ENCODE results near the gene RASSF7. TPM values are rescaled to one million over a fixed set of nuclear protein-coding genes. Genes with fewer than 3 reads are reported as not detected.

The RASSF7 gene
- total RNA-seq, 2 experiments from 2014 or later, result 15.1 to 18.0 TPM

- H3K9me2 ChIP-seq (ENCODE audit: insufficient read depth, low read length), result no peaks in the 10 kb centered on the region
- H3K4me1 ChIP-seq (ENCODE audit: insufficient read depth, low read length, poor library complexity, severe bottlenecking), result no peaks in the 10 kb centered on the region
- H3K4me2 ChIP-seq (ENCODE audit: low read length), result no peak overlapping the region
- no TSS peak for BruUV-seq (replicated peaks)
- no peaks in the 10 kb centered on the region for H3K79me2 ChIP-seq (ENCODE audit: insufficient read depth, low read depth, low read length)
- no peak for TF ChIP-seq CTCF (conservative IDR thresholded peaks at IDR 0.05; ENCODE audit: low read length)
- no peak for TF ChIP-seq EZH2phosphoT487 (IDR thresholded peaks at IDR 0.05; ENCODE audit: borderline replicate concordance, low read depth, low read length)
- POLR2A ChIA-PET, result no interaction called here
- CTCF ChIA-PET (ENCODE audit: unreplicated experiment), result interaction anchor here (0.5 kb wide), 1 partner anchor 456 kb away, joined by 11 read pairs; no protein-coding TSS in a partner anchor
- peaks cover 83% of the 10 kb centered on the region for H3K36me3 ChIP-seq (ENCODE audit: insufficient read depth, low read length)
- H3K27ac ChIP-seq (ENCODE audit: low read depth, low read length, poor library complexity, severe bottlenecking), result no peak overlapping the region
- H3K9me3 ChIP-seq (ENCODE audit: low read length), result no peaks in the 10 kb centered on the region
- H2AFZ ChIP-seq (ENCODE audit: low read length), result no peak overlapping the region
- intact Hi-C loops (cut with micrococcal nuclease; ENCODE audit: unreplicated experiment), result no loop called here
- H3K4me3 ChIP-seq (ENCODE audit: low read depth, low read length, poor library complexity, severe bottlenecking), result no peak overlapping the region
- no peaks in the 10 kb centered on the region for H4K20me1 ChIP-seq (ENCODE audit: insufficient read depth, low read length)
- no peak for DNase-seq (ENCODE audit: low spot score)
Observed at GRCh38 chr11:587978-588380, 27.2 kb downstream of the RASSF7 start.

- Histone ChIP-seq H3K27ac (ENCODE audit: low read depth, low read length, poor library complexity, severe bottlenecking) (no peak overlapping the region), H3K79me2 (ENCODE audit: insufficient read depth, low read depth, low read length) (no peaks in the 10 kb centered on the region), H3K4me2 (ENCODE audit: low read length) (no peak overlapping the region), H3K4me1 (ENCODE audit: insufficient read depth, low read length, poor library complexity, severe bottlenecking) (no peaks in the 10 kb centered on the region), H2AFZ (ENCODE audit: low read length) (no peak overlapping the region), H3K9me2 (ENCODE audit: insufficient read depth, low read length) (no peaks in the 10 kb centered on the region), H4K20me1 (ENCODE audit: insufficient read depth, low read length) (no peaks in the 10 kb centered on the region), H3K4me3 (ENCODE audit: low read depth, low read length, poor library complexity, severe bottlenecking) (no peak overlapping the region), H3K36me3 (ENCODE audit: insufficient read depth, low read length) (peaks cover 84% of the 10 kb centered on the region), H3K9me3 (ENCODE audit: low read length) (no peaks in the 10 kb centered on the region)
- no TSS peak for BruUV-seq (replicated peaks)
- CTCF ChIA-PET (ENCODE audit: unreplicated experiment), result no interaction called here
- TF ChIP-seq EZH2phosphoT487 (IDR thresholded peaks at IDR 0.05; ENCODE audit: borderline replicate concordance, low read depth, low read length) (no peak), CTCF (conservative IDR thresholded peaks at IDR 0.05; ENCODE audit: low read length) (no peak)
- DNase-seq (ENCODE audit: low spot score), result no peak
- POLR2A ChIA-PET, result no interaction called here
- intact Hi-C loops (cut with micrococcal nuclease; ENCODE audit: unreplicated experiment), result no loop called here
Observed at GRCh38 chr11:589798-590197, 29.0 kb downstream of the RASSF7 start.

DNA sequence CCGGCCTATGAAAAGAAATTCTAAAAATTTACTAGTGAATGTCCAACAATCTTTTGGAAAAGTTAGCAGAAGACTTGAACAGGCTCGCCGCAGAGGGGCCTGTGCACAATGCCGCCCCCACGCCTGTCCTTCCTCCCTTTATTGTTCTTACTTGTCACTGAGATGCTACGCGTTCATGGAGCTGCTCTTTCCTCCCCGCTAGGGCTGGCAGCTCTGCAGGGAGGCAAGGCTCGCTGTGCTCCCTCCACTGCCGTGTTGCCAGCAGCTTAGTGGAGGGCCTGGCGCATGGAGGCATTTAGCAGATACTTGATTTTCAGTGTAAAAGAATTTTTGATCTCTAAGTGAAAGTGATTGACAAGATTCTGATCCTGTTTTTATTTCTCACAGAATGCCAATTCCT lies 30.2 kb downstream of the RASSF7 start:
- TF ChIP-seq EZH2phosphoT487 (IDR thresholded peaks at IDR 0.05; ENCODE audit: borderline replicate concordance, low read depth, low read length) (no peak), CTCF (conservative IDR thresholded peaks at IDR 0.05; ENCODE audit: low read length) (no peak)
- Histone ChIP-seq H2AFZ (ENCODE audit: low read length) (no peak overlapping the region), H3K9me3 (ENCODE audit: low read length) (no peaks in the 10 kb centered on the region), H3K4me2 (ENCODE audit: low read length) (no peak overlapping the region), H3K4me3 (ENCODE audit: low read depth, low read length, poor library complexity, severe bottlenecking) (no peak overlapping the region), H3K27ac (ENCODE audit: low read depth, low read length, poor library complexity, severe bottlenecking) (no peak overlapping the region), H3K79me2 (ENCODE audit: insufficient read depth, low read depth, low read length) (no peaks in the 10 kb centered on the region), H4K20me1 (ENCODE audit: insufficient read depth, low read length) (no peaks in the 10 kb centered on the region), H3K4me1 (ENCODE audit: insufficient read depth, low read length, poor library complexity, severe bottlenecking) (no peaks in the 10 kb centered on the region), H3K9me2 (ENCODE audit: insufficient read depth, low read length) (no peaks in the 10 kb centered on the region), H3K36me3 (ENCODE audit: insufficient read depth, low read length) (peaks cover 94% of the 10 kb centered on the region)
- no TSS peak for BruUV-seq (replicated peaks)
- DNase-seq (ENCODE audit: low spot score), result no peak
- POLR2A ChIA-PET, result interaction anchor here (0.7 kb wide), 2 partner anchors 12 to 19 kb away, joined by 5 to 6 read pairs; no protein-coding TSS in a partner anchor
- CTCF ChIA-PET (ENCODE audit: unreplicated experiment), result interaction anchor here (0.6 kb wide), 1 partner anchor 135 kb away, joined by 3 read pairs; no protein-coding TSS in a partner anchor
- intact Hi-C loops (cut with micrococcal nuclease; ENCODE audit: unreplicated experiment), result no loop called here

Measured in OCI-LY7 (cell line).